ENCODE results near the gene NT5C3A.
"Not testable (repeated sequence)": the region's sequence is repeated elsewhere in the genome, so short reads cannot be mapped to it uniquely, and the experiment has no call there.

GRCh38 chr7:32979246-32979645 lies 83.3 kb downstream of the NT5C3A start:
- TF ChIP-seq, protein P1, sequence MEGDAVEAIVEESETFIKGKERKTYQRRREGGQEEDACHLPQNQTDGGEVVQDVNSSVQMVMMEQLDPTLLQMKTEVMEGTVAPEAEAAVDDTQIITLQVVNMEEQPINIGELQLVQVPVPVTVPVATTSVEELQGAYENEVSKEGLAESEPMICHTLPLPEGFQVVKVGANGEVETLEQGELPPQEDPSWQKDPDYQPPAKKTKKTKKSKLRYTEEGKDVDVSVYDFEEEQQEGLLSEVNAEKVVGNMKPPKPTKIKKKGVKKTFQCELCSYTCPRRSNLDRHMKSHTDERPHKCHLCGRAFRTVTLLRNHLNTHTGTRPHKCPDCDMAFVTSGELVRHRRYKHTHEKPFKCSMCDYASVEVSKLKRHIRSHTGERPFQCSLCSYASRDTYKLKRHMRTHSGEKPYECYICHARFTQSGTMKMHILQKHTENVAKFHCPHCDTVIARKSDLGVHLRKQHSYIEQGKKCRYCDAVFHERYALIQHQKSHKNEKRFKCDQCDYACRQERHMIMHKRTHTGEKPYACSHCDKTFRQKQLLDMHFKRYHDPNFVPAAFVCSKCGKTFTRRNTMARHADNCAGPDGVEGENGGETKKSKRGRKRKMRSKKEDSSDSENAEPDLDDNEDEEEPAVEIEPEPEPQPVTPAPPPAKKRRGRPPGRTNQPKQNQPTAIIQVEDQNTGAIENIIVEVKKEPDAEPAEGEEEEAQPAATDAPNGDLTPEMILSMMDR (conservative IDR thresholded peaks at IDR 0.05) = not testable (repeated sequence)
- TF ChIP-seq EZH2 (IDR thresholded peaks at IDR 0.05; ENCODE audit: low read depth) = not testable (repeated sequence)

Measured in PC-9 (cell line).